Rectal smooth muscle tissue (tissue), 1 donor: ENCODE data around the gene RPS27A.
"Not testable (repeated sequence)": the region's sequence is repeated elsewhere in the genome, so short reads cannot be mapped to it uniquely, and the experiment has no call there.

Experiments
- H3K27ac ChIP-seq: one replicate; pipeline ENCODE4 v1.7.0; 2013; ENCODE audit warnings: low read depth, low read length, inconsistent platforms
- H3K27me3 ChIP-seq: one replicate; pipeline ENCODE4 v1.7.0; 2013; ENCODE audit warnings: low read length; ENCODE audit not compliant: control insufficient read depth, insufficient read depth
- H3K36me3 ChIP-seq: one replicate; pipeline ENCODE4 v1.7.0; 2013; ENCODE audit warnings: low read length; ENCODE audit not compliant: control insufficient read depth, insufficient read depth
- H3K4me1 ChIP-seq: one replicate; pipeline ENCODE4 v1.7.0; 2013; ENCODE audit warnings: low read length; ENCODE audit not compliant: control insufficient read depth, insufficient read depth
- H3K4me3 ChIP-seq: one replicate; pipeline ENCODE4 v1.7.0; 2013; ENCODE audit warnings: low read length
- H3K9ac ChIP-seq: one replicate; pipeline ENCODE4 v1.7.0; 2013; ENCODE audit warnings: low read length

Gene RPS27A

DNA sequence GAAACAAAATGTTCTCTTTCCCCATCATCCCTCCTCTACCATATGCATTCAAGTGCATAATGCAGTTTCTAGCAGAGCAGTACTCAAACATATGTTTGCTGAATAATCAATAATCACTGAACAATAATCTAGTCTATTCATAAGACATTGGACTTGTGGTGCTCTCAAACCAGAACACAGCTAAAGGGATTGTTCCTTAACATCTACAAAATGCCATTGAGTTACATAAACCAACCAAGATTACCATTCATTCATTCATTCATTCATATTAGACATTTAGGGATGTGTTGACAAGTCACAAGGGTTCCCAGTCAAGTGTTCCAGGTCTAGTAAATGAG lies 4.3 kb upstream of the RPS27A start:
- Histone ChIP-seq H3K9ac (no peak overlapping the region), H3K27ac (no peak overlapping the region), H3K4me1 (peaks cover 6% of the 10 kb centered on the region), H3K27me3 (no peaks in the 10 kb centered on the region), H3K36me3 (no peaks in the 10 kb centered on the region), H3K4me3 (no peak overlapping the region)

DNA sequence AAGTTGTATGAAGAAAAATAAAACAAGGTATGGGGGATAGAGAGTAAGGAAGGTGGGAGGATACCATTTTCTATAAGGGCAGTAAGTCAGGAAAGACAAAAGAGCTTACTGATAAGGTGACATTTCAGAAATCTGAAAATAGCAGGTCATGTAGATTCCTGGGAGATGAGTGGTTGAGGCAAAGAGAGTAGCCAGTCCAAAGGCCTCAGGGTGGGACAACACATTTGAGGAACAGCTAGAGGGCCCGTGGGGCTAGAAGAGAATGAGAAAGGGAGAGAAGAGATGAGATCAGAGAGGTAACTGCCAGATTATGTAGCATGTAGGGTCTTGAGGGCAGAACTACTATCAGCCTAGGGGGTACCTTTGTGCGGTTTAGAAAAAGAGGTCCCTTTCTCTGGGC lies 3.3 kb upstream of the RPS27A start:
- H3K9ac ChIP-seq, result no peak overlapping the region
- no peak overlapping the region for H3K4me3 ChIP-seq
- no peaks in the 10 kb centered on the region for H3K27me3 ChIP-seq
- H3K27ac ChIP-seq, result no peak overlapping the region
- peaks cover 12% of the 10 kb centered on the region for H3K4me1 ChIP-seq
- H3K36me3 ChIP-seq, result peaks cover 1% of the 10 kb centered on the region

DNA sequence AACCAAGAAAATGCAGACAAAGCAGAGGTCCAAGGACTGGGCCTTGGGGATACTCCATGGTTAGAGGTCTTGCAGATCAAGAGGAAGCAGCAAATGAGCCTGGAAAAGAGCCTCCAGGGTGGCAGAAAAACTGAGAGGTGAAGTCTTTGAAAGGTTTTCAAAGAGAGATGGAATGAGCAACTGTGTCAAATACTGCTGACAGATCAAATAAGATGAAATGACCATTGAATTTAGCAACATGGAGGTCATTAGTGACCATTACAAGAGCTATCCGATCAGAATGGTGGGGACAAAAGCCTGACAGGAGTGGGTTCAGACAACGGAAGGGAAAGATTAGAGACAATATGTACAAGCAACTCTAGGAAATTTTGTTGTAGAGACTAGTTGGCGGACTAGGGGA lies 1.9 kb upstream of the RPS27A start:
- no peak overlapping the region for H3K4me3 ChIP-seq
- H3K9ac ChIP-seq, result no peak overlapping the region
- H3K27me3 ChIP-seq, result no peaks in the 10 kb centered on the region
- H3K4me1 ChIP-seq, result peaks cover 12% of the 10 kb centered on the region
- peaks cover 11% of the 10 kb centered on the region for H3K36me3 ChIP-seq
- H3K27ac ChIP-seq, result no peak overlapping the region

DNA sequence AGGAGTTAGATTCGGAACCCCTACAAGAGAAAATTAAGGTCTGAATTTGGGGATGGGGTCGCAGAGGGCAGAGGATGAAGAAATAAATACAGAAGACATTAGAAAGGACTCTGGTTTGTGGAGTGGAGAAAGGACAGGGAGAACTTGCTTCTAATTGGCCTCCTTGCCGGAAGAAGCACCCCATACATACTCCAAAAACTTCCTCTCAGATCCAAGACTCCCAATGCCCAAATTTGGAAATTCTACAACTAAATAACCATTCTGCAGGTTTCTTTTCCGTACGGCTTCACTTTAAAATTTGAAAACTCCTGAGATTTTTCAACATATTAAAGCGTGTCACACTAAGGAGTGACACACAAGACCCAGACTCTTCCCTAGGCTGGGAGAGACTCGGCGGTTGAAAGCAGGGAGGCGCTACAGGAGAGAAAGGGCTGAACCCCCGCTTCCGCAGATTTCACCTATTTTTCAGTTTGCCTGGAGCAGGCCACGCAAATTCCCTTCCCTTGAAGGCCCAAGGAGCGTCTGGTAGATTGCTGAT lies 873 bp upstream of the RPS27A start:
- Histone ChIP-seq H3K4me1 (peaks cover 12% of the 10 kb centered on the region), H3K9ac (peak overlapping the region; percentile 98), H3K27ac (peak overlapping the region; percentile 96), H3K4me3 (peak overlapping the region; percentile 96), H3K36me3 (peaks cover 17% of the 10 kb centered on the region), H3K27me3 (no peaks in the 10 kb centered on the region)

DNA sequence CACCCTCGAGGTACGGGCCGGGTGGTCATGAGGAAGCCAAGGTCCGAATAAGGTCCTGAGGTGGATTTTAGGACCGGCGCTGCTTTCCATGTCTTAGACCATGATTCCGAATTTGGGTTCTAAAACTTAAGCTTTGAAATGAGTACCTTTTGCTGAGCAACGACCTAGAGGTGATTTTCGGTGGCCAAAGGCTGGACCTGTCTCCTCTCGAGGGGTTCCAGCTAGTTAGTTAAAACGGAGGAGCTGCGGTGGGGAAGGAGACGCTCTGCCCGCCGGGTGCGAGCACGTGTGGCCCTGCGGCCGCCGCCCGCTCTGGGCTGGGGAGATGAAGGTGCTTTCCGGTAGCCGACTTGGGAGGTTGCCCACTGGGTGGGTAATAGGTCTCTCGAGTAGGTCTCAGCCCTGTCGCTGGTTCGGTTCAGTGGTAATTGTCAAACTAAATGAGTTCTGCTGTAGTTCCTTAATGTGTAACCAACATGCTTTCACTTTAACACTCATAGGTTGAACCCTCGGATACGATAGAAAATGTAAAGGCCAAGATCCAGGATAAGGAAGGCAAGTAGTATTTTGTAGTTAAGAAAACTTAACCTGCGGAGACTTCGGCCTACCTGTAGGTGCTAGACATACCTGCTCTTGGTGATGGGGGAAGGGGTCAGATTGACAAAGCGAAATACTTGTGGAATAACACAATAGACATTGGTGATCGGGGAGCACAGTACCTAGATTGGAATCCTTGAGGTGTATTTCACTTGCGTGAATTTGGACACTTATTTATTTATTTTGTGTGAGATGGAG lies 572 bp downstream of the RPS27A start:
- Histone ChIP-seq H3K4me1 (peaks cover 12% of the 10 kb centered on the region), H3K27ac (peak overlapping the region; percentile 96), H3K4me3 (peak overlapping the region; percentile 96), H3K36me3 (peaks cover 17% of the 10 kb centered on the region), H3K27me3 (no peaks in the 10 kb centered on the region), H3K9ac (peak overlapping the region; percentile 98)

DNA sequence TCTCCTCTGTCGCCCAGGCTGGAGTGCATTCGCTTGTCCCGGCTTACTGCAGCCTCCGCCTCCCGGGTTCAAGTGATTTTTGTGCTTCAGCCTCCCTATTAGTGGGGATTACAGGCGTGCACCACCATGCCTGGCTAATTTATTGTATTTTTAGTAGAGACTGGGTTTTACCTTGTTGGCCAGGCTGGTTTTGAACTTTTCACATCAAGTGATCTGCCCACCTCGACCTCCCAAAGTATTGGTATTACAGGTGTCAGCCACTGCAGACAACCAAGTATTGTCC lies 1.1 kb downstream of the RPS27A start:
- no peaks in the 10 kb centered on the region for H3K27me3 ChIP-seq
- H3K4me3 ChIP-seq, result peak overlapping the region; percentile 96
- H3K4me1 ChIP-seq, result peaks cover 12% of the 10 kb centered on the region
- peak overlapping the region; percentile 96 for H3K27ac ChIP-seq
- no peak overlapping the region for H3K9ac ChIP-seq
- H3K36me3 ChIP-seq, result peaks cover 17% of the 10 kb centered on the region

DNA sequence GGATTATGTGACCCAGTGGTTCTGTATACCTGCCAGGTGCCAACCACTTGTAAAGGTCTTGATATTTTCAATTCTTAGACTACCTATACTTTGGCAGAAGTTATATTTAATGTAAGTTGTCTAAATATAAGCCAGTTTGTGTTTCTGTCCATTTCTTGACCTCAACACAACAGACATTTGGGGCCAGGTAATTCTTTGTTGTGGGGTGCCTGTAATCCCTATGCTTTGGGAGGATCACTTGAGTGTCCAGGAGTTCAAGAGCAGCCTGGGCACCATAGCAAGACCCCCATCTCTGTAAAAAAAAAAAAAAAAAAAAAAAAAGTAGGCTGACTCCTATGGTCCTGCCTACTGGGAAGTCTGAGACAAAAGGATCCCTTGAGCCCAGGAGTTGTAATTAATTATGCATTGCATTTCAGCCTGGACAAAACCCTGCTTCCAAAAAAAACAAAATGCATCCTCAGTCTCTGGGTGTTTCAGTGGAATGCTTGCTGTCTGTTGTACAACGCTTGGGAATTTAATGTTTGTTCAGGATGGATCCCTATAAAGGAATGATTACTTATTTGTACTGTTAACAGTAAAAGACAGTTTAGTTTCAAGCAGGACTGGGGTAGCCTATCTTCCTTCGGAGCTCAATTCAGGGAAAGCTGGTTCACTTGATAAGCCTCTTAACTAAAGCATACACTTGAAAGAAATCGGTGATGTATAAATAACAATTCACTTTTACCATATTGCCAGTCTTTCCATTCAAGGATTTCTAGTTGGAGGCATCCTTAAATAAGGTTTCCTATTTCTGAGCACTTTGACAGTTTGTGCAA lies 3.4 kb downstream of the RPS27A start:
- Histone ChIP-seq H3K4me1 (peaks cover 12% of the 10 kb centered on the region), H3K9ac (no peak overlapping the region), H3K36me3 (peaks cover 17% of the 10 kb centered on the region), H3K27me3 (no peaks in the 10 kb centered on the region), H3K27ac (no peak overlapping the region), H3K4me3 (no peak overlapping the region)

DNA sequence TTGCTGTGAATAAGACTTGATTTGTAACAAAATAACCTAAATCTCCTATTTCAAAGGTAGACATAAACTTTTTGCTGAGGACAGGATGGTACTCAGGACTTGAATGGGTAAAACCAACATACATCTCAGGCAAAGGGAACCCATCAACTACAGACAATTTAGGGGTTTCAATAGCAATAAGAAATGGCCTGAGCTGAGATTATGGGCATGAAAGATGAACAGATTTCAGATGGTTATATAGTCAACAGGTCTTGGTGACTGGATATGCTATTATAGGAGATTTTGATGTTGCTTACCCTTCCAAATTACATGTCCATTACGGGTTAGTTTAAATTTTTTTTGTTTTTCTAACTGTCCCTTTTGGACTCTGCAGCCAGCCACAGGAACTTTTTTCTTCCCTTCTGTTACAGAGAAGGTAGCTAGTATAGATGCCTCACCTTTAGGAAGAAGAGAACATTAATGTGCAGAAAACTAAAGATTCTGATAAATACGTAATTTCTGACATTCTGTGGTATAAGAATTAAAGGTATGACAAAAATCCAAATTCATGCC lies 4.6 kb downstream of the RPS27A start:
- Histone ChIP-seq H3K27ac (no peak overlapping the region), H3K4me1 (peaks cover 7% of the 10 kb centered on the region), H3K27me3 (no peaks in the 10 kb centered on the region), H3K4me3 (no peak overlapping the region), H3K9ac (no peak overlapping the region), H3K36me3 (peaks cover 17% of the 10 kb centered on the region)

DNA sequence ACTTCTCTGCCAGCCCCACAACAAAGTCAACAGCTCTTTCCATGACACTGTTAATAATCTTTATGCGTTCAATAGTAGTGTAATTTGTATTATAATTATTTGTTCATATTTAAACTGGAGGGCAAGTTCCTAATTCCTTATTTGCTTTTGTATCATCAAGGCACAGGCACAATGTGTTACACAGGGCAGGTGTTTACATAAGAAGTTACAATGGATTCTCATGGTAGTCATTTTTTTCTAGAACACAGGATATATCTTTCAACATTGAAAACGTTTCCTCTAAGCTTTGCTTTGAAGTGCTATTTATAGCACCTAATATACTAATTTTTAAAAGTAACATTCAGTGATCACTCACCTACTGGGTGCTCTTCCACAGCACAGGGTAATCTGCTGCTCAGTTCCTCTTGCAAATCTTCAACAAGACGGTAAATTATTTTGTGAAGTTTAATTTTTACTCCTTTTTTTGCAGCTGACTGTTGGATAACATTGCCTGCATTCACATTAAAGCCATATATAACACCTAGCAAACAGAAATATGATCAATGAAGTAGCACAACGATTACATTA lies 7.3 kb downstream of the RPS27A start:
- Histone ChIP-seq H3K36me3 (peaks cover 14% of the 10 kb centered on the region), H3K27ac (no peak overlapping the region), H3K4me1 (no peaks in the 10 kb centered on the region), H3K27me3 (no peaks in the 10 kb centered on the region), H3K4me3 (no peak overlapping the region), H3K9ac (no peak overlapping the region)

DNA sequence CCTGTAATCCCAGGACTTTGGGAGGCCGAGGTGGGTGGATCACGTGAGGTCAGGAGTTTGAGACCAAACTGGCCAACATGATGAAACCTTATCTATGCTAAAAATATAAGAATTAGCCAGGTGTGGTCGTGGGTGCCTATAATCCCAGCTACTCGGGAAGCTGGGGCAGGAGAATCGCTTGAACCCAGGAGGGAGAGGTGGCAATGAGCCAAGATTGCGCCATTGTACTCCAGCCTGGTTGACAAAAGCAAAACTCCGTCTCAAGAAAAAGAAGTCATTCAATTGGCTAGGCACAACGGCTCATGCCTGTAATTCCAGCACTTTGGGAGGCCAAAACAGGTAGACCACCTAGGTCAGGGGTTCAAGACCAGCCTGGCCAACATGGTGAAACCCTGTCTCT lies 9.1 kb downstream of the RPS27A start:
- not testable (repeated sequence) for H3K27ac ChIP-seq, H3K4me1 ChIP-seq, H3K9ac ChIP-seq, H3K36me3 ChIP-seq, H3K4me3 ChIP-seq, H3K27me3 ChIP-seq

DNA sequence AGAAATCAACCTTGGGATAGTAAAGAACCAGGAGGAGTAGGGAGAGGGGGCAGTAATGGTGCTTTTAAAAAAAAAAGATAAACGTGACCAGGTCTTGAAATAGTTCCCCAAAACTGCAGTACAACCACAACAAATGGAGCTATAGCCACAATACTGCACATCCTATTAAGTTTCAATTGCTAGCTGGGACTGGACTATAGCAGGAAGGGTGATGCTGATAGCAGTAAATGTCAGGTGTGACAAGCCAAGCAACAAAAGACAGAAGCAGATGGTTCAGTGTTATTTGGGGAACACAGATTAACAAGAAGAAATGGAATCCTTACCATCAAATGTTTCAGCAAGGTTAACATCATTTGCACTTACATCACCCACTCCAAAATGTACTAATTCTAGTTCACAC lies 10.1 kb downstream of the RPS27A start:
- peaks cover 4% of the 10 kb centered on the region for H3K36me3 ChIP-seq
- H3K4me1 ChIP-seq, result no peaks in the 10 kb centered on the region
- H3K27ac ChIP-seq, result no peak overlapping the region
- H3K4me3 ChIP-seq, result no peak overlapping the region
- H3K9ac ChIP-seq, result no peak overlapping the region
- no peaks in the 10 kb centered on the region for H3K27me3 ChIP-seq

DNA sequence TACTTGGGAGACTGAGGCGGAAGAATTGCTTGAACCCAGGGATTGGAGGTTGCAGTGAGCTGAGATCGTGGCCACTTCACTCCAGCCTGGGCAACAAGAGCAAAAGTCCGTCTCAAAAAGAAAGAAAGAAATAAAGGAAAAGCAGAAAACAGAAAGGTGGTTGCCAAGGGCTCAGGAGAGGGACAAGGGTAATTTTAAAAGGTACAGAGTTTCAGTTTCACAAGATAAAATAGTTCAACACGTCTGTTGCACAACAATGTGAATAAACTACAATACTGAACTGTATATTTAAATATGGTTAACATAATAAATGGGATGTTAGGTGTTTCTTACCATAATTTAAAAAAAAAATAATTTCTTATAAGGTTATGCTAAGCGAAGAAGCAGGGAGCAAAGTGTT lies 12.9 kb downstream of the RPS27A start:
- Histone ChIP-seq H3K9ac (no peak overlapping the region), H3K27me3 (no peaks in the 10 kb centered on the region), H3K4me1 (no peaks in the 10 kb centered on the region), H3K4me3 (no peak overlapping the region), H3K36me3 (peaks cover 8% of the 10 kb centered on the region), H3K27ac (no peak overlapping the region)
